Liver (tissue), 9 donors: ENCODE data around the gene COLEC12. TPM values are rescaled to one million over a fixed set of nuclear protein-coding genes. Genes with fewer than 3 reads are reported as not detected.

Experiments
- DNase-seq: peaks from one replicate; pipeline ENCODE4 v3.0.0-alpha.2; 2017; ENCODE audit warnings: low spot score
- H3K27ac ChIP-seq, 2 donors: one replicate each; pipeline ENCODE4 v1.7.0; 2013; ENCODE audit warnings: inconsistent platforms in 2 of 2, low read length in 2 of 2, control low read depth in 1 of 2, low read depth in 1 of 2, mild to moderate bottlenecking in 1 of 2
- H3K27me3 ChIP-seq, 4 donors: one replicate each; pipeline versions ENCODE4 v1.6.1 to v1.7.0; 2013; ENCODE audit warnings: low read length in 3 of 4, inconsistent platforms in 1 of 4, mild to moderate bottlenecking in 1 of 4, moderate library complexity in 1 of 4; ENCODE audit not compliant: control insufficient read depth in 4 of 4, insufficient read depth in 4 of 4
- H3K36me3 ChIP-seq, 4 donors: one replicate each; pipeline versions ENCODE4 v1.6.1 to v1.7.0; 2013; ENCODE audit warnings: low read length in 3 of 4, mild to moderate bottlenecking in 3 of 4, low read depth in 1 of 4, moderate library complexity in 1 of 4; ENCODE audit not compliant: control insufficient read depth in 4 of 4, insufficient read depth in 3 of 4
- H3K4me1 ChIP-seq, 4 donors: one replicate each; pipeline versions ENCODE4 v1.6.1 to v1.7.0; 2013; ENCODE audit warnings: low read length in 3 of 4, mild to moderate bottlenecking in 3 of 4, moderate library complexity in 1 of 4; ENCODE audit not compliant: control insufficient read depth in 4 of 4, insufficient read depth in 4 of 4
- H3K4me3 ChIP-seq, 3 donors: one replicate each; pipeline versions ENCODE4 v1.6.1 to v1.7.0; 2013; ENCODE audit warnings: low read length in 3 of 3, control low read depth in 1 of 3, low read depth in 1 of 3, mild to moderate bottlenecking in 1 of 3
- H3K9ac ChIP-seq, 2 donors: one replicate each; pipeline ENCODE4 v1.7.0; 2013; ENCODE audit warnings: low read length in 2 of 2, mild to moderate bottlenecking in 2 of 2, moderate library complexity in 2 of 2, control low read depth in 1 of 2, low read depth in 1 of 2
- H3K9me3 ChIP-seq, 4 donors: one replicate each; pipeline versions ENCODE4 v1.6.1 to v1.7.0; 2013; ENCODE audit warnings: low read length in 3 of 4; ENCODE audit not compliant: control insufficient read depth in 4 of 4
- ATF3 ChIP-seq: IDR thresholded peaks from 2 replicates; pipeline ENCODE4 v1.6.1; 2016; ENCODE audit warnings: antibody characterized with exemption
- CTCF ChIP-seq: fragments of 150-350 bp; IDR thresholded peaks from 2 replicates; pipeline ENCODE4 v1.5.1; 2017; ENCODE audit warnings: improper control_type of control experiment, low read depth, low read length; ENCODE audit not compliant: missing input control
- EGR1 ChIP-seq, 2 donors: IDR thresholded peaks; 2 replicates each; pipeline ENCODE4 v1.6.1; 2016 to 2018; ENCODE audit warnings: antibody characterized with exemption in 2 of 2, low read depth in 2 of 2
- FOXA1 ChIP-seq: IDR thresholded peaks from 2 replicates; pipeline ENCODE4 v1.6.1; 2016; ENCODE audit warnings: antibody characterized with exemption
- FOXA2 ChIP-seq: IDR thresholded peaks from 2 replicates; pipeline ENCODE4 v1.6.1; 2016; ENCODE audit warnings: antibody characterized with exemption
- GABPA ChIP-seq, 2 donors: IDR thresholded peaks in 1 of 2; conservative IDR thresholded peaks in 1 of 2; 2 replicates each; pipeline ENCODE4 v1.6.1; 2016; ENCODE audit warnings: antibody characterized with exemption in 2 of 2, mild to moderate bottlenecking in 1 of 2, moderate library complexity in 1 of 2
- JUND ChIP-seq, 2 donors: IDR thresholded peaks; 2 replicates each; pipeline ENCODE4 v1.6.1; 2016; ENCODE audit warnings: antibody characterized with exemption in 2 of 2
- MAX ChIP-seq: IDR thresholded peaks from 2 replicates; pipeline ENCODE4 v1.6.1; 2016; ENCODE audit warnings: antibody characterized with exemption
- NR2F2 ChIP-seq: IDR thresholded peaks from 2 replicates; pipeline ENCODE4 v1.6.1; 2016; ENCODE audit warnings: antibody characterized with exemption
- RAD21 ChIP-seq, 2 donors: IDR thresholded peaks; 2 replicates each; pipeline ENCODE4 v1.6.1; 2016; ENCODE audit warnings: antibody characterized with exemption in 2 of 2, mild to moderate bottlenecking in 2 of 2
- REST ChIP-seq: IDR thresholded peaks from 2 replicates; pipeline ENCODE4 v1.6.1; 2016; ENCODE audit warnings: antibody characterized with exemption, mild to moderate bottlenecking
- RXRA ChIP-seq, 2 donors: IDR thresholded peaks; 2 replicates each; pipeline ENCODE4 v1.6.1; 2017 to 2018; ENCODE audit warnings: antibody characterized with exemption in 2 of 2, mild to moderate bottlenecking in 1 of 2
- SP1 ChIP-seq: IDR thresholded peaks from 2 replicates; pipeline ENCODE4 v1.6.1; 2018; ENCODE audit warnings: antibody characterized with exemption, mild to moderate bottlenecking
- TAF1 ChIP-seq: conservative IDR thresholded peaks from 2 replicates; pipeline ENCODE4 v1.6.1; 2016; ENCODE audit warnings: antibody characterized with exemption, mild to moderate bottlenecking
- YY1 ChIP-seq: IDR thresholded peaks from 2 replicates; pipeline ENCODE4 v1.6.1; 2016; ENCODE audit warnings: antibody characterized with exemption, mild to moderate bottlenecking
- ZBTB33 ChIP-seq: IDR thresholded peaks from 2 replicates; pipeline ENCODE4 v1.6.1; 2016; ENCODE audit warnings: antibody characterized with exemption
- WGBS: extraction: QIAGEN DNeasy Blood & Tissue Kit; methylation state at CpG from one replicate; pipeline ENCODE4 v1.1.7; 2013; 5-methylcytosine and 5-hydroxymethylcytosine counted together
- polyA plus RNA-seq, 2 donors: library from polyadenylated mRNA; stranded (reverse) in 1 of 2; unstranded in 1 of 2; fragments of 200-250 nt in 1 of 2; fragments of >200 nt in 1 of 2; fragmentation: Nextera tagmentation in 1 of 2; extraction: Ambion mirVana in 1 of 2; gene quantifications; one replicate each; pipeline versions ENCODE4 v1.2.1 to v1.2.3, GENCODE V29; 2013 to 2015
- total RNA-seq, 2 donors: library from RNA; depleted of rRNA; stranded (reverse); fragments of >200 nt; gene quantifications; one replicate each; pipeline ENCODE4 v1.2.3, GENCODE V29; 2014
- donor health status: healthy.
- donor health status: healthy.
- donor health status: healthy.
- donor health status: healthy.
- donor health status: healthy.

COLEC12 gene
- total and polyA plus RNA-seq, 4 donors: 0.03 to 1.6 (median 0.28) TPM

GRCh38 chr18:393574-393957 lies 106.9 kb downstream of the COLEC12 start:
- no peak for TF ChIP-seq MAX
- TF ChIP-seq RXRA (IDR thresholded peaks at IDR 0.05): no peak
- no peak for TF ChIP-seq SP1
- TF ChIP-seq GABPA (IDR thresholded peaks at IDR 0.05 in 1 of 2, conservative IDR thresholded peaks at IDR 0.05 in 1 of 2): no peak
- no peak for TF ChIP-seq CTCF
- no peak for TF ChIP-seq NR2F2
- no peak for TF ChIP-seq TAF1
- H3K36me3 ChIP-seq: no peaks in the 10 kb centered on the region
- no peaks in the 10 kb centered on the region for H3K9me3 ChIP-seq
- H3K27me3 ChIP-seq: no peaks in the 10 kb centered on the region
- no peak for DNase-seq
- 79% methylated on average over 6 of the region's 6 CpGs for WGBS
- H3K9ac ChIP-seq: no peak overlapping the region
- H3K4me3 ChIP-seq: no peak overlapping the region
- H3K4me1 ChIP-seq: no peaks in the 10 kb centered on the region
- no peak overlapping the region for H3K27ac ChIP-seq

GRCh38 chr18:392928-393573 lies 107.5 kb downstream of the COLEC12 start:
- no peaks in the 10 kb centered on the region for H3K36me3 ChIP-seq
- H3K27ac ChIP-seq: no peak overlapping the region
- no peaks in the 10 kb centered on the region for H3K4me1 ChIP-seq
- no peaks in the 10 kb centered on the region for H3K9me3 ChIP-seq
- WGBS: 82% methylated on average over 6 of the region's 6 CpGs
- DNase-seq: no peak
- no peak for TF ChIP-seq RAD21 (IDR thresholded peaks at IDR 0.05)
- TF ChIP-seq REST: no peak
- TF ChIP-seq YY1: no peak
- no peak for TF ChIP-seq FOXA1
- TF ChIP-seq ATF3: no peak
- no peak for TF ChIP-seq JUND (IDR thresholded peaks at IDR 0.05)
- no peak for TF ChIP-seq EGR1 (IDR thresholded peaks at IDR 0.05; ENCODE audit: low read depth in 2 of 2)
- no peak for TF ChIP-seq ZBTB33
- no peak for TF ChIP-seq CTCF
- no peak for TF ChIP-seq FOXA2
- no peak for TF ChIP-seq TAF1
- no peaks in the 10 kb centered on the region for H3K27me3 ChIP-seq
- H3K4me3 ChIP-seq: no peak overlapping the region
- H3K9ac ChIP-seq: no peak overlapping the region
